Endothelial cell of umbilical vein (primary cell): ENCODE measurements around the gene BRINP2. TPM values are rescaled to one million over a fixed set of nuclear protein-coding genes. Genes with fewer than 3 reads are reported as not detected.

Source experiments
- BruUV-seq: library from RNA; stranded (reverse); fragments of 400-500 nt; replicated peaks from 2 replicates; lab custom pipeline; 2021; lab: Mats Ljungman, UMichigan
- CTCF ChIA-PET: fragments of 300-600, 350-600 bp; sonication (Branson Sonifier 250); formaldehyde crosslinking; loops from one replicate; lab custom pipeline; 2021; ENCODE audit warnings: antibody characterized with exemption, inconsistent platforms; lab: Charles Lee
- POLR2A ChIA-PET: fragments of 300-600, 350-600 bp; sonication (Branson Sonifier 250); formaldehyde crosslinking; loops from one replicate; lab custom pipeline; 2021; ENCODE audit warnings: antibody characterized with exemption, inconsistent platforms; lab: Charles Lee
- DNase-seq: peaks from one replicate; pipeline ENCODE4 v3.0.0-alpha.2; 2011; ENCODE audit warnings: low read depth, low spot score
- FAIRE-seq: peaks from 2 replicates; lab custom pipeline; 2011; peaks lifted over from hg19 to GRCh38; lab: Jason Lieb, UNC
- H2AFZ ChIP-seq: 2 replicates; pipeline ENCODE4 v1.6.0; 2012; ENCODE audit warnings: low read depth, low read length, control low read depth, inconsistent platforms
- H3K27ac ChIP-seq: 2 replicates; pipeline ENCODE4 v1.5.1; 2011; ENCODE audit warnings: low read depth, mild to moderate bottlenecking, control low read depth, low read length, moderate library complexity; ENCODE audit not compliant: insufficient read depth
- H3K27me3 ChIP-seq, 2 experiments: 2 replicates each; pipeline versions ENCODE4 v1.6.0 to v1.6.1; 2011; ENCODE audit warnings: low read length in 2 of 2, mixed read lengths in 1 of 2; ENCODE audit not compliant: control insufficient read depth in 2 of 2, insufficient read depth in 2 of 2
- H3K36me3 ChIP-seq, 2 experiments: 2 replicates in 1 of 2; 3 replicates in 1 of 2; pipeline ENCODE4 v1.5.1; 2011; ENCODE audit warnings: low read length in 2 of 2, mild to moderate bottlenecking in 1 of 2, moderate library complexity in 1 of 2; ENCODE audit not compliant: control insufficient read depth in 2 of 2, insufficient read depth in 2 of 2; ENCODE audit errors: extremely low read depth in 1 of 2
- H3K4me1 ChIP-seq: 3 replicates; pipeline ENCODE4 v1.5.1; 2011; ENCODE audit warnings: mild to moderate bottlenecking, low read length; ENCODE audit not compliant: control insufficient read depth, insufficient read depth; ENCODE audit errors: extremely low read depth
- H3K4me2 ChIP-seq: 2 replicates; pipeline ENCODE4 v1.6.1; 2011; ENCODE audit warnings: low read length, control low read depth, mixed read lengths; ENCODE audit not compliant: insufficient read depth
- H3K4me3 ChIP-seq, 3 experiments: fragments of 200-600 bp in 1 of 3; sonication (generic), shearing (Covaris generic) in 1 of 3; replicated peaks in 1 of 3; 2 replicates each; pipeline ENCODE4 v1.5.1; 2011 to 2016; ENCODE audit warnings: control low read depth in 3 of 3, low read length in 3 of 3, mild to moderate bottlenecking in 2 of 3, inconsistent platforms in 1 of 3, low read depth in 1 of 3, moderate library complexity in 1 of 3; ENCODE audit not compliant: insufficient read depth in 1 of 3
- H3K79me2 ChIP-seq: 2 replicates; pipeline ENCODE4 v1.6.0; 2012; ENCODE audit warnings: low read length, inconsistent platforms; ENCODE audit not compliant: control insufficient read depth, insufficient read depth
- H3K9ac ChIP-seq: replicated peaks from 2 replicates; pipeline ENCODE3; 2011; ENCODE audit warnings: low read length, control low read depth; ENCODE audit not compliant: insufficient read depth; ENCODE audit errors: extremely low read depth
- H3K9me1 ChIP-seq: replicated peaks from 3 replicates; pipeline ENCODE4 v1.6.0; 2011; ENCODE audit warnings: mild to moderate bottlenecking, low read length; ENCODE audit not compliant: control insufficient read depth, insufficient read depth; ENCODE audit errors: extremely low read depth
- H3K9me3 ChIP-seq: replicated peaks from 2 replicates; pipeline ENCODE4 v1.5.1; 2012; ENCODE audit warnings: low read length, inconsistent platforms; ENCODE audit not compliant: control insufficient read depth, insufficient read depth
- H4K20me1 ChIP-seq: replicated peaks from 2 replicates; pipeline ENCODE3; 2011; ENCODE audit warnings: mild to moderate bottlenecking, low read length; ENCODE audit not compliant: control insufficient read depth, insufficient read depth; ENCODE audit errors: extremely low read depth
- CTCF ChIP-seq, 2 donors: IDR thresholded peaks; 1 replicate in 1 of 2; 2 replicates in 1 of 2; pipeline ENCODE4 v1.5.1; 2011; ENCODE audit warnings: low read length in 2 of 2, mild to moderate bottlenecking in 2 of 2, moderate library complexity in 2 of 2, control low read depth in 1 of 2, inconsistent platforms in 1 of 2, low read depth in 1 of 2; ENCODE audit not compliant: insufficient read depth in 1 of 2; ENCODE audit errors: extremely low read depth in 1 of 2
- EZH2 ChIP-seq: IDR thresholded peaks from 2 replicates; pipeline ENCODE4 v1.6.1; 2012; ENCODE audit warnings: borderline replicate concordance, low read depth, mild to moderate bottlenecking, moderate library complexity, low read length, inconsistent platforms; ENCODE audit not compliant: severe bottlenecking
- FOS ChIP-seq: IDR thresholded peaks from 2 replicates; pipeline ENCODE4 v1.6.1; 2011; ENCODE audit warnings: mild to moderate bottlenecking, low read length, moderate library complexity, borderline replicate concordance; ENCODE audit not compliant: insufficient read depth
- GATA2 ChIP-seq: IDR thresholded peaks from 2 replicates; pipeline ENCODE4 v1.7.0; 2011; ENCODE audit warnings: low read depth, mild to moderate bottlenecking, moderate library complexity, mixed read lengths, low read length; ENCODE audit not compliant: insufficient read length, insufficient read depth
- JUN ChIP-seq: IDR thresholded peaks from 2 replicates; pipeline ENCODE4 v1.6.1; 2011; ENCODE audit warnings: borderline replicate concordance, low read depth; ENCODE audit not compliant: insufficient read length, insufficient read depth
- MAX ChIP-seq: IDR thresholded peaks from 2 replicates; pipeline ENCODE4 v1.6.1; 2011; ENCODE audit not compliant: insufficient read depth, insufficient read length
- MYC ChIP-seq: IDR thresholded peaks from one replicate; pipeline ENCODE4 v1.6.1; 2011; ENCODE audit warnings: mild to moderate bottlenecking, low read depth, low read length
- POLR2A ChIP-seq: IDR thresholded peaks from 2 replicates; pipeline ENCODE4 v1.6.1; 2012; ENCODE audit warnings: low read depth, mild to moderate bottlenecking, control low read depth, low read length
- POLR2AphosphoS5 ChIP-seq: IDR thresholded peaks from 2 replicates; pipeline ENCODE4 v1.6.1; 2012; ENCODE audit warnings: low read depth, mild to moderate bottlenecking, control low read depth, low read length, moderate library complexity; ENCODE audit not compliant: insufficient read depth
- dilution Hi-C: fragments of 300-500 bp; cut with MboI; formaldehyde crosslinking; loops from one replicate; pipeline ENCODE4 v1.15.0; 2019; ENCODE audit warnings: low sequenced_read_pairs; ENCODE audit not compliant: extremely low pct_ligation_motif_present
- intact Hi-C: fragments of 100-400 bp; cut with micrococcal nuclease; formaldehyde crosslinking; loops from one replicate; pipeline ENCODE4 v1.10.0; 2022
- polyA plus RNA-seq, 4 experiments: library from polyadenylated mRNA; depleted of rRNA in 3 of 4; stranded (reverse) in 3 of 4; unstranded in 1 of 4; fragments of >200 nt; gene quantifications; 2 replicates each; pipeline versions ENCODE4 v1.2.1 to v1.2.3, GENCODE V29; 2011 to 2012; ENCODE audit warnings: missing spikeins in 1 of 4
- total RNA-seq: library from RNA; stranded (reverse); gene quantifications from 2 replicates; pipeline ENCODE4 v1.2.3, GENCODE V29; 2021

Gene BRINP2
- total and polyA plus RNA-seq, 2 donors (not counting 3 experiments of a cell fraction or from before 2014, with no cell fraction given): not detected

GRCh38 chr1:177311586-177311985 is 140.8 kb downstream of the BRINP2 start:
- no peaks in the 10 kb centered on the region for H3K9me1 ChIP-seq
- no peaks in the 10 kb centered on the region for H3K36me3 ChIP-seq
- H3K4me2 ChIP-seq: no peak overlapping the region
- H4K20me1 ChIP-seq: no peaks in the 10 kb centered on the region
- DNase-seq (no peak), FAIRE-seq (no peak)
- H3K27me3 ChIP-seq: no peaks in the 10 kb centered on the region
- ChIA-PET CTCF (no interaction called here), POLR2A (no interaction called here)
- no peak overlapping the region for H3K4me3 ChIP-seq
- TF ChIP-seq GATA2: no peak
- TF ChIP-seq CTCF (IDR thresholded peaks at IDR 0.05; ENCODE audit: extremely low read depth in 1 of 2, insufficient read depth in 1 of 2, low read depth in 1 of 2, low read length in 2 of 2): no peak
- no peak for TF ChIP-seq POLR2A
- TF ChIP-seq JUN: no peak
- no peak for TF ChIP-seq FOS
- TF ChIP-seq MAX: no peak
- no peak for TF ChIP-seq POLR2AphosphoS5
- TF ChIP-seq MYC: no peak
- TF ChIP-seq EZH2: no peak
- dilution Hi-C loops: no loop called here
- BruUV-seq: no TSS peak
- intact Hi-C loops: no loop called here
- H3K27ac ChIP-seq: no peak overlapping the region
- no peaks in the 10 kb centered on the region for H3K9me3 ChIP-seq
- H3K4me1 ChIP-seq: no peaks in the 10 kb centered on the region
- no peak overlapping the region for H2AFZ ChIP-seq
- no peak overlapping the region for H3K9ac ChIP-seq
- H3K79me2 ChIP-seq: no peaks in the 10 kb centered on the region
